SK-N-SH treated with all-trans-retinoic acid at 6 μM for 48 hours (cell line): ENCODE measurements around the gene RC3H1.

Experiments used
- ARNTL ChIP-seq: fragments of 450-650 bp; formaldehyde crosslinking; IDR thresholded peaks from 2 replicates; pipeline ENCODE4 v1.5.0; 2020; ENCODE audit warnings: low read depth, mild to moderate bottlenecking, moderate library complexity, borderline replicate concordance
- RARB ChIP-seq: fragments of 250-450 bp; sonication (Bioruptor Pico); IDR thresholded peaks from 2 replicates; pipeline ENCODE4 v1.8.0; 2021; ENCODE audit warnings: mild to moderate bottlenecking, moderate library complexity
- TOX ChIP-seq: fragments of 250-450 bp; sonication (Bioruptor Pico); IDR thresholded peaks from 2 replicates; pipeline ENCODE4 v1.8.0; 2021; ENCODE audit warnings: mild to moderate bottlenecking, moderate library complexity, borderline replicate concordance
- ZC3H10 ChIP-seq: fragments of 250-450 bp; sonication (Bioruptor Pico); IDR thresholded peaks from 2 replicates; pipeline ENCODE4 v1.5.1; 2021; ENCODE audit warnings: mild to moderate bottlenecking, moderate library complexity
- ZFP3 ChIP-seq: fragments of 250-450 bp; sonication (Bioruptor Pico); IDR thresholded peaks from 2 replicates; pipeline ENCODE4 v1.5.0; 2020; ENCODE audit warnings: mild to moderate bottlenecking, moderate library complexity
- TF ChIP-seq, protein P1 (sequence below): fragments of 250-450 bp; sonication (Bioruptor Pico); IDR thresholded peaks from 2 replicates; pipeline ENCODE4 v1.5.1; 2020; ENCODE audit warnings: low read depth, mild to moderate bottlenecking, moderate library complexity

DNA sequence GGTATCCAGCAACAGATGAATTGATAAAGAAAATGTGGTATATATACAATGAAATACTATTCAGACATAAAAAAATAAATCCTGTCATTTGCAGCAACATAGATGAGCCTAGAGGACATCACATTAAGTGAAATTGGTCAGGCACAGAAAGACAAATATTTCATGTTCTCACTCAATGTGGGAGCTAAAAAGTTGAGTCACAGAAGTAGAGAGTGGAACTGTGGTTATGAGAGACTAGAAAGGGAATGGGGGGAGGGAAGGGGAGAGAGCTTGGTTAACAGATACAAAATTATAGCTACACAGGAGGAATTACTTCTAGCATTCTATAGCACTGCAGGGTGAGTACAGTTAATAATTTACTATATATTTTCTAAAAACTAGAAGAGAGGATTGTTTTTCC is 68.0 kb downstream of the RC3H1 start:
- no peak for TF ChIP-seq ARNTL
- TF ChIP-seq RARB (CRISPR knock-in tag): no peak
- TF ChIP-seq ZC3H10 (CRISPR knock-in tag): no peak
- TF ChIP-seq, protein P1, sequence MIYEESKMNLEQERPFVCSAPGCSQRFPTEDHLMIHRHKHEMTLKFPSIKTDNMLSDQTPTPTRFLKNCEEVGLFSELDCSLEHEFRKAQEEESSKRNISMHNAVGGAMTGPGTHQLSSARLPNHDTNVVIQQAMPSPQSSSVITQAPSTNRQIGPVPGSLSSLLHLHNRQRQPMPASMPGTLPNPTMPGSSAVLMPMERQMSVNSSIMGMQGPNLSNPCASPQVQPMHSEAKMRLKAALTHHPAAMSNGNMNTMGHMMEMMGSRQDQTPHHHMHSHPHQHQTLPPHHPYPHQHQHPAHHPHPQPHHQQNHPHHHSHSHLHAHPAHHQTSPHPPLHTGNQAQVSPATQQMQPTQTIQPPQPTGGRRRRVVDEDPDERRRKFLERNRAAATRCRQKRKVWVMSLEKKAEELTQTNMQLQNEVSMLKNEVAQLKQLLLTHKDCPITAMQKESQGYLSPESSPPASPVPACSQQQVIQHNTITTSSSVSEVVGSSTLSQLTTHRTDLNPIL: no peak
- no peak for TF ChIP-seq TOX
- no peak for TF ChIP-seq ZFP3 (CRISPR knock-in tag)
